Sigmoid colon (tissue), 7 donors: ENCODE measurements around the gene NTMT1. TPM values are rescaled to one million over a fixed set of nuclear protein-coding genes. Genes with fewer than 3 reads are reported as not detected.

ENCODE experiments used
- DNase-seq: peaks from one replicate; pipeline ENCODE4 v3.0.0-alpha.2; 2019
- H3K27ac ChIP-seq, 4 donors: fragments of 200-600 bp; sonication (generic); one replicate each; pipeline ENCODE4 v1.5.1; 2016 to 2019; ENCODE audit warnings: mild to moderate bottlenecking in 1 of 4
- H3K27me3 ChIP-seq, 3 donors: fragments of 200-600 bp; sonication (generic); one replicate each; pipeline ENCODE4 v1.5.1; 2019; ENCODE audit warnings: mild to moderate bottlenecking in 1 of 3
- H3K36me3 ChIP-seq, 4 donors: fragments of 200-600 bp; sonication (generic); one replicate each; pipeline ENCODE4 v1.5.1; 2016 to 2019
- H3K4me1 ChIP-seq, 4 donors: fragments of 200-600 bp; sonication (generic); one replicate each; pipeline ENCODE4 v1.5.1; 2017 to 2019
- H3K4me3 ChIP-seq, 4 donors: fragments of 200-600 bp; sonication (generic); one replicate each; pipeline ENCODE4 v1.5.1; 2017 to 2019; ENCODE audit warnings: mild to moderate bottlenecking in 2 of 4, moderate library complexity in 1 of 4
- H3K9me3 ChIP-seq, 4 donors: fragments of 200-600 bp in 3 of 4; sonication (generic) in 3 of 4; one replicate each; pipeline versions ENCODE4 v1.5.1 to v1.6.1; 2013 to 2019
- EP300 ChIP-seq, 4 donors: sonication (generic); formaldehyde crosslinking; IDR thresholded peaks; one replicate each; pipeline ENCODE4 v1.6.1; 2017; ENCODE audit warnings: antibody characterized with exemption in 4 of 4
- POLR2A ChIP-seq, 2 donors: fragments of 450-650 bp; IDR thresholded peaks; one replicate each; pipeline ENCODE4 v1.6.1; 2016; ENCODE audit warnings: antibody characterized with exemption in 2 of 2, mild to moderate bottlenecking in 2 of 2, moderate library complexity in 2 of 2
- POLR2AphosphoS5 ChIP-seq, 4 donors: sonication (generic); formaldehyde crosslinking; IDR thresholded peaks; one replicate each; pipeline ENCODE4 v1.6.1; 2017; ENCODE audit warnings: antibody characterized with exemption in 4 of 4
- WGBS, 2 donors: extraction: QIAGEN DNeasy Blood & Tissue Kit; methylation state at CpG; one replicate each; pipeline ENCODE4 v1.1.7; 2013; 5-methylcytosine and 5-hydroxymethylcytosine counted together
- intact Hi-C: fragments of 100-400 bp; cut with DNase I; formaldehyde crosslinking; loops from one replicate; pipeline ENCODE4 v1.15.1; 2023
- polyA plus RNA-seq, 3 donors: library from polyadenylated mRNA; stranded (reverse); fragments of 200-250 nt; gene quantifications; one replicate each; pipeline ENCODE4 v1.2.3, GENCODE V29; 2013
- total RNA-seq, 4 donors: library from RNA; depleted of rRNA; stranded (reverse); fragments of >200 nt; gene quantifications; one replicate each; pipeline ENCODE4 v1.1.0, GENCODE V29; 2016
- TF ChIP-seq, protein P1 (sequence below), 4 experiments: fragments of 450-650 bp in 3 of 4; fragments of 200-600 bp in 1 of 4; IDR thresholded peaks; one replicate each; pipeline ENCODE4 v1.5.1; 2016 to 2019; ENCODE audit warnings: antibody characterized with exemption in 4 of 4, mild to moderate bottlenecking in 3 of 4, moderate library complexity in 2 of 4
- donor health status: healthy with polysubstance abuse.
- donor health status: Bipolar disorder and iron deficiency.
- donor health status: healthy.

NTMT1 gene
- total and polyA plus RNA-seq, 7 donors: 5.8 to 49.3 (median 22.5) TPM

DNA sequence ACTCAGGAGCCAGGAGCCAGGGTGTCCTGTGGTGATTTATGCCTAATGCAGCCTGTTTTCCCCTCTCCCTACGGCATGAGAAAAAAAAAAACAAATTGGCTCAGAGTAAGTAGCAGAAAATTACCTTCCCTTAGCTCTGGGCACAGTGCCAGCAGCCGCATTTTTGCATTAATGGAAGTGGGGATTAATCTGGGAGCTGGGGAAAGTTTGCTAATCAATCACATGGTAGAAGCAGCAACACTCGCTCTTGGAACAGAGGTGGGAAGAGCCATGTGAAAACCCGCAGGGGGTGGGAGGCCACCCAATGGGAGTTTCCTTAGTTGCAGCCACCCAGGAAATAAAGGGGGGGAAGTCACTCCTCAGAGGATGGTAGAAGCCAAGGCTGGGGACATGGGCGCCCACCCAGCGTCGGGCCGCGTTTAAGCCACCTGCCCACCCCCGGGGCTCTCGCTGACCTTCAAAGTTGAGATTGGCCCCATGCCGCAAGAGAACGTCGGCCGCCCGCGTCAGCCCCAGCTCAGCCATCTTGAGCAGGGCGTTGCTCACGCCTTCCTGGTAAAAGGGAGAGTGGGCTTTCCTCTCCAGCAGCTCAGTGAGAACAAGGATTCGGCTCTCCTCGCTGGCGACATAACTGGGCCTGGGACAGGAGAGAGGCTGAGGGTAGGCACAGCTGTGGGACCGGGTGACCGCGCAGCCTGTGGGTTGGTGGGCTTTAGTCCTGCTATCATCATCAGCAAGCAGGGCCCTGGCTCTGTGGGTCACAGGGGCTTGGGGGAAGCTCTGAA, 14.3 kb downstream of the NTMT1 start:
- H3K27me3 ChIP-seq: no peaks in the 10 kb centered on the region
- H3K9me3 ChIP-seq: no peaks in the 10 kb centered on the region
- H3K4me3 ChIP-seq: peak overlapping the region in 1 of 4 donors; percentile 78
- intact Hi-C loops: no loop called here
- DNase-seq: no peak
- no peak for TF ChIP-seq EP300 (IDR thresholded peaks at IDR 0.05)
- no peak for TF ChIP-seq POLR2A (IDR thresholded peaks at IDR 0.05)
- no peak for TF ChIP-seq POLR2AphosphoS5 (IDR thresholded peaks at IDR 0.05)
- TF ChIP-seq, protein P1, sequence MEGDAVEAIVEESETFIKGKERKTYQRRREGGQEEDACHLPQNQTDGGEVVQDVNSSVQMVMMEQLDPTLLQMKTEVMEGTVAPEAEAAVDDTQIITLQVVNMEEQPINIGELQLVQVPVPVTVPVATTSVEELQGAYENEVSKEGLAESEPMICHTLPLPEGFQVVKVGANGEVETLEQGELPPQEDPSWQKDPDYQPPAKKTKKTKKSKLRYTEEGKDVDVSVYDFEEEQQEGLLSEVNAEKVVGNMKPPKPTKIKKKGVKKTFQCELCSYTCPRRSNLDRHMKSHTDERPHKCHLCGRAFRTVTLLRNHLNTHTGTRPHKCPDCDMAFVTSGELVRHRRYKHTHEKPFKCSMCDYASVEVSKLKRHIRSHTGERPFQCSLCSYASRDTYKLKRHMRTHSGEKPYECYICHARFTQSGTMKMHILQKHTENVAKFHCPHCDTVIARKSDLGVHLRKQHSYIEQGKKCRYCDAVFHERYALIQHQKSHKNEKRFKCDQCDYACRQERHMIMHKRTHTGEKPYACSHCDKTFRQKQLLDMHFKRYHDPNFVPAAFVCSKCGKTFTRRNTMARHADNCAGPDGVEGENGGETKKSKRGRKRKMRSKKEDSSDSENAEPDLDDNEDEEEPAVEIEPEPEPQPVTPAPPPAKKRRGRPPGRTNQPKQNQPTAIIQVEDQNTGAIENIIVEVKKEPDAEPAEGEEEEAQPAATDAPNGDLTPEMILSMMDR (IDR thresholded peaks at IDR 0.05): no peak
- peaks cover 0 to 42% (median 28%) of the 10 kb centered on the region in 4 donors for H3K36me3 ChIP-seq
- 80 to 82% methylated on average over 25 of the region's 25 CpGs for WGBS, 2 donors
- H3K4me1 ChIP-seq: peaks cover 0 to 29% (median 24%) of the 10 kb centered on the region in 4 donors
- peak overlapping the region in 1 of 4 donors; percentile 31 for H3K27ac ChIP-seq

DNA sequence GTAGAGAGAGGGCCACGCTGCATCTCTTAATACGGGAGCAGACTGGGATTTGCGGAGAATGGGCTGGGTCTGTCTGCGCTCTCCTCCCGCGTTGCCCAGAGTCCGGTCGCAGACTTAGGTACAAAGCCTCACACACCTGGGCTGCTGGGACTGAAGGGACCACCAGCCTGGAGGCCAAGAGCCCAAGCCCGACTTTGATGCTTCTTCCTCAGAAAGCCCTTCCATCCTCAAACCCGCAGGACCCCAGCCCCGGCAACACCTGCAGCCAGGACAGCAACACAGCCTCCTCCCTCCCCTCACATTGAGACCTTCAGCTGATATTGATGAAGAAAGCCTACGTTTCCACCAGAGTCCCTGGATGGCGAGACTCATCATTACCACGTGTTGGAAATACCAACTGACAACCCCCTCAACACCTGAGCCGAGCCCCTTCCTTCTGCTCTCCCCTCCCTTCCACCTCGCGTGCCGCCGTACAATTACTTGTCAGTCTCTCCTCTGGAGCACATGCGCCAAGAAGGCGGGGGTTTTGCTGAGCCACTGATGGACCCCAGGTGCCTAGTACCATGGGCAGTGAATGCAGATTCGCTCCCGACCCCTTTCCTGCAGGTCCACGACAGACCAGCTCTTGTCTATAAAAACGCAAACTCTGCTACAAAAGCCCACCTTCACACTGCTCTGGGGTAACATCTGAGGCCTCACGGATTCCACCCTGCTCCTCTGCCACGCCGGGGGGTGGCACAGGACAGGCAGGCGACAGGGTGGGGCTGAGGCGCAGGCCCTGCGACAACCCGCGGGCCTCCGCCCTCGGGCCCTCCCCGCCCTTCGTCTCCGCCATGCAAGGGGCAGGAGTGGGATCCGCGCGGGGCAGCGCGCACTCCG, 15.1 kb downstream of the NTMT1 start:
- Histone ChIP-seq H3K9me3 (no peaks in the 10 kb centered on the region), H3K4me3 (peak overlapping the region; percentile 56 to 96 (median 80)), H3K4me1 (peaks cover 0 to 29% (median 24%) of the 10 kb centered on the region in 4 donors), H3K27me3 (no peaks in the 10 kb centered on the region), H3K27ac (peak overlapping the region; percentile 83 to 91 (median 88)), H3K36me3 (peaks cover 0 to 34% (median 22%) of the 10 kb centered on the region in 4 donors)
- WGBS, 2 donors: 19 to 20% methylated on average over 44 of the region's 44 CpGs
- TF ChIP-seq, protein P1 (IDR thresholded peaks at IDR 0.05): no peak
- no peak for TF ChIP-seq POLR2AphosphoS5 (IDR thresholded peaks at IDR 0.05)
- no peak for TF ChIP-seq EP300 (IDR thresholded peaks at IDR 0.05)
- TF ChIP-seq POLR2A (IDR thresholded peaks at IDR 0.05): no peak
- no peak for DNase-seq
- intact Hi-C loops: no loop called here

DNA sequence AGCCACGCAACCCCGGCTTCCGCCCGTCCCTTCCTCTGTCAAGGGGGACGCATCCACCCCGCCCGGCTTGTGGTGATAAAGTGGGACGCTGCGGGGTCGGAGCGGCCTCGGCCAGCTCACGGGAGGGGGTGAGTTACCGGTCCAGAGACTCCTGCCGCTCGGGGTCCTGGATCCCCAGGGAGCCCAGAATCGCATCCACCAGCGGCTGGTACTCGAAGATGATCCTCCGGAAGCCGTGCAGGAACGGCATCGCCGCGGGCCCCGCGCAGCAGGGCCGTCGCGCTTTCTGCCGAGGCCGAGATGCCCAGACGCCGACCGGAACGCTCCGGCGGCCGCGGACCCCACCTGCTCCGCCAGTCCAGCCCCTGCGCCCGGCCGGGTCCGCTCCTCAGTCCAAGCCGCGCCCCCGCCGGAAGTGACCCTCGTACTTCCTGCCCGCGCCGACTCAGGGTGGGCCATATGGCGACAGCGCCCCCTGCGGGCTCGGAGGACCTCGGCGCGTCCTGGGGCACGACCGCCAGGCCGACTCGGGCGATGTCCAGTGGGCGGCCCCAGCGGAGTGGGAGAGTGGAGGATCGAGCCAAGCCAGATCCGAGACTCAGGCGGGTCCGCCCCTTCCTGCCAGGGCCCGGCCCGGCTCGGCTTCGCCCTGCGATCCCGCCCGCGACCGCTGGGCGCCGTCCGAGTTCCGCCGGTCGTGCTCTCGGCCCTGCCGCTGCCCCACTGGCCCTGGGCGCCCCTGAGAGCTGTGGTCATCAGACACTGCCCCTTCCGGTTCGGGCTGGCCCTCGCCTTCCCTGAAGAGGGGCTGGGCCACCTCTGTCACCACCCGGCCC, 16.0 kb downstream of the NTMT1 start, which contains the start of gene ASB6:
TSS of gene ASB6 (minus strand) at position 402 of the 836 bp plus-strand sequence. CDS start at position 250, 152 bp downstream.
- 0 to 1% methylated on average over 93 of the region's 93 CpGs for WGBS, 2 donors

More for the DNA sequence above, 16.0 kb downstream of the NTMT1 start, which contains the start of gene ASB6:
- peak within 1 kb of the TSS; percentile 83 to 91 (median 88) for H3K27ac ChIP-seq
- peaks cover 0 to 29% (median 24%) of the 10 kb centered on the region in 4 donors for H3K4me1 ChIP-seq
- peak; percentile 98 for DNase-seq
- peak within 1 kb of the TSS; percentile 56 to 96 (median 80) for H3K4me3 ChIP-seq
- TF ChIP-seq, protein P1 (IDR thresholded peaks at IDR 0.05): peak; percentile 96 to 99 (median 99)
- no peak for TF ChIP-seq EP300 (IDR thresholded peaks at IDR 0.05)
- peak in 1 of 2 donors; percentile 48 for TF ChIP-seq POLR2A (IDR thresholded peaks at IDR 0.05)
- peak; percentile 52 to 91 (median 86) for TF ChIP-seq POLR2AphosphoS5 (IDR thresholded peaks at IDR 0.05)
- H3K27me3 ChIP-seq: no peaks in the 10 kb centered on the region
- H3K36me3 ChIP-seq: peaks cover 0 to 25% (median 17%) of the 10 kb centered on the region in 4 donors
- intact Hi-C loops: loop anchor here (1.0 kb wide), 1 partner anchor 141 kb away; no protein-coding TSS in a partner anchor
- H3K9me3 ChIP-seq: no peaks in the 10 kb centered on the region
